Measurements from ENCODE around the gene EXOC2.
"Not testable (repeated sequence)": the region's sequence is repeated elsewhere in the genome, so short reads cannot be mapped to it uniquely, and the experiment has no call there.

Gene EXOC2

DNA sequence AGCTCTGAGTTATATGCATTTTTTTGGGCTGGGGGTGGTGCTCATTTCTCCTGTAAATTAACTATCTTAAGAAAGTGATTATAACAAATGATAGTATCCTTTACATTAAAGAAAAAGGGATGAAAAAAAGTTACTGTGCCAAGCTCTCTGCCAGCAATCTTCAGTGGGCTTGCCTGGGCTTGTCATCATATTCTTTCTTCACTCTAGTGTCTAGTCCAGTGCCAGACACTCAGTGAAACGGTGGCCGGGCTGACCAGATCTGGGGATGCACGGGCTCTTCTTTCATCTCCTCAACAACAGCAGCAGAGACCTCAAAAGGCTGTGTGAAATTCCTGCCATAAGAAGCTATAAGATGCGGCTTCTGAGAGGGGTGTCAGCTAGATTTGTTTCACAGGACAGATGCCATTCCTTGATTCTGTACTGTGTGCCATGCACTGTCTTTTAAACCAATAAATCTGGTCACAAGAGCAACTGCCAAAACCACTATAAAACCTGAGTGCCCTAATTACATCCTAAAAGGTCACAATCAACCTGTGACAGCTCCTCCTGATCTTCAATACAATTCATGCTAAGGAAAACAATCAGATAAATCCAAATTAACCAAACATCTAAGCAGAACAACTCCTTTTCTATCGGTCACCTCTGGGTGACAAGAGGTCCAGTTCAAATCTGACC lies 12.1 kb downstream of the EXOC2 start:
- DNase-seq = no peak

DNA sequence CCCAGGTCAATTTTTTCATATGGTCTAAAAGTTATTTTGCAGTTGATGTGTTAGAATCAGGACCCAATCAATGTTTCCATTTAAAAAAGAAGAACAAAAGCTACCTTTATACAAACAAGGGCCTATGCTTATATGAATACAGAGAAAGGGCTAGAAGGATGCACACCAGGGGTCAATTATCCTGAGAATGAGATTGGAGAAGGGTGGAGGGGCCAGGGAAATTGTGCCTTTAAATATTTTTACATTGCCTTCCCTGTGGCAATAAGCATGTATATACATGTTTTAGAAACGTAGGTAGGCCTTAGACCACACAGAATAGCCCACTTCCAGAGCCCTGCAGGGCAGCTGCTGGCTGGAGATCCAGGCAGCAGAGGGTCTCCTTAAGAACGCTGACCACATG lies 12.7 kb downstream of the EXOC2 start:
- DNase-seq = no peak

DNA sequence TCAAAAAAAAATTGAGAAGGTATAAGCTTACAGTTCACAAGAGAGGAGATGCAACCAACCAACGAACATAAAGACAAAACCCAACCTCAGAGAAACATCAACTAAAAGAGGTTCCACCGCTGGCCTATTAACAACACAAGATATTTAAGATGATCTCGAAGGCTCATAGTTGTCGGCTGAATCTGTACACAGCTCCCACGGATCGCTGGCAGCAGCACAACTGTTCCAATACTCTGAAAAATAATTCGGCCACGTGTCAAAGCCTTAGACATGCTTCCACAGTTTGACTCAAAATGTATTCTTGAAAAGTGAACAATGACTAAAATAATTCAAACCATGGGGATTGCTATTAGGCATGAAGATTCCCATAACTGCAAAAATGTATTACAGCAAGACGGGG lies 13.7 kb downstream of the EXOC2 start:
- DNase-seq = no peak

DNA sequence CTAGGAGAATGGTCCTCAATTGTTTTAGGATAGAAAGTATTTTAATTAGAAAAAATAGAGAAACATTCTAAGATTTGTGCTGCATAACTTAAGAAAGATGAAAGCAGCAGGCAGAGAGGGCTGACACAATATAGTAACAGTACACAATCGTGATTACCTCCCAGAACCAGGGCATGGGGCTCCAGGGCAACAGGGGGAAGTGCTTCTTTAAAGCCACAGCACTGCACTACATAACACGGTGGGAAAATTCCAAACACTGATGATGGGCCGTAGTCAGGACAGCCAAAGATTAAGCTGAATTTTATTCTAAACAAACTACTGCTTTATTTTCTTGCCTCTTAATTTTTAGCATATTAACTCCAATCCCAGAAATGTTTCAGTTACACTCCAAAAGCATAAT lies 14.4 kb downstream of the EXOC2 start:
- DNase-seq = no peak

DNA sequence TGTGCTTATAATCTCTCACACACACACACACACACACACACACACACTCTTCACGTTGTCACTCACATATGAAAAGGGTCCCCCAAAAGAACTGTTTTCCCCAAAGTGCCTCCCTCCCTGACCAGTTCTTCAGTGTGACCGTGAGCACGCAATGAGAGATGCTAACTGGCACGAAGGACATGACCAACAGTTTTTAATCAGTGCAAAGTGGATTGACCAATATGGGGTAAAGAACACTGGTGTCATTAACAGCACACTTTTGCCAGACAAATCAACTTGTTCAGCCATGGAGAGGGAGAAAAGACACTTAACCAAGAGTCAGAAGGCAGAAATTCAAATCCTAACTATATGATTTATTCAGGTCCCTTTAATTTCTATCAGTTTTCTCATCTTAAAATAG lies 15.0 kb downstream of the EXOC2 start:
- no peak for DNase-seq

DNA sequence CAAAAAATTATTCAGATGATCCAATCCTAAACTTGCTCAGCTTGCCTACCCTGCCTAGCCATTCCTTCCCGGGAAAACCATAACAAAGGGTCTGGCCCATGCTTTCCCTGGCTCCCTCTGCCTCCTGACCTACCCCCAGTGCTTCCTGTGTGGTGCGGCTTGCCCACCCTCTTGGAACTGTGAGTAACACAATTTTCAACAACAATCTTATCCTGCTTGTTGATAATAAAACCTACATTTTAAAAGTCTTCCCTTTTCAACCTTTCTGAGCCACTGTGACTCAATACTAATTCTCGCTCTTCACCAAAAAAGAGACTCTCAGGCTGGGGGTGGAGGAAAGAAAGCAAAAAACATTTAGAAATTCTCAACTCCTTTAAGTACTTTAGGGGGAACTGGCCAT lies 18.0 kb downstream of the EXOC2 start:
- no peak for DNase-seq

DNA sequence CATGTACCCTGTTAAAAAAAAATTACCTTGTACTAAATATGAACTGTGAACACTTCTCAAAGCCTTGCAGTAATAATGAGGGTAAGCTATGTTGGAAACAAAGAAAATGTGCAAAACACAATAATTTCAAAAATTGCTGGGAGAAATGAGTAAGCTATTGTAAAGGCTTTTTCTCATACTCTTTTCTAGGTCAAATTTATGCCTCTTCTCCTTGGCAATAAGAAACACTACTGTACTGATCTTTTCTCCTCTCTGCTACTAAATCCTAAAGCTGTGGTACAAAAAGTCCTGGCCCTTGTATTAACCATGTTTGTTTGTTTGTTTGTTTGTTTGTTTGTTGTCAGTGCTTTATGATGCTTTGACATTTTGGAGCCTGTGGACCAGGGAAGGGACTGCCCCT lies 18.5 kb downstream of the EXOC2 start:
- DNase-seq = no peak

DNA sequence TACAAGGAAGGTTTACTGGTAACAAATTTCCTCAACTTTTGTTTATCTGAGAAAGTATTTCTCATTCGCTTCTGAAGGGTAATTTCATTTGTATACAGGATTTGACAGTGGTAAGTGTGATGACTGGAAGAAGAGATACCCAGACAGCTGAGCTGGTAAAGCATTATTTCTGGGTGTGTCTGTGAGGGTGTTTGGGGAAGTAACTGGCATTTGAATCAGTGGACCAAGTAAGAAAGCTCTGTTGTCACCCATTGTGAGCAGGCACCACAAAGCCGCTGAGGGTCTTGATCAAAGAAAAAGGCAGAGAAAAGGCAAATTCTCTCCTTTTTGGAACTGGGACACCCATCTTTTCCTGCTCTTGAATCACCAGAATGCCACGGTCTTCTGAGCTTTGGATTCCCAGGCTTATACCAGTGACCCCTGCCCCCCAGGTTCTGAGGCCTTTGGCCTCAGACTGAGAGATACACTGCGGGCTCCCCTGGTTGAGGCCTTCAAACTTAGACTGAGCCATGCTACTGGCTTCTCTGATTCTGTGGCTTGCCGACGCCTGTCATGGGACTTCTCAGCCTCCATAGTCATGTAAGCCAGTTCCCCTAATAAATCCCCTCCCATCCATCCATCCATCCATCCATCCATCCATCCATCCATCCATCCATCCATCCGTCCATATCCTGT lies 25.5 kb downstream of the EXOC2 start:
- DNase-seq = no peak

DNA sequence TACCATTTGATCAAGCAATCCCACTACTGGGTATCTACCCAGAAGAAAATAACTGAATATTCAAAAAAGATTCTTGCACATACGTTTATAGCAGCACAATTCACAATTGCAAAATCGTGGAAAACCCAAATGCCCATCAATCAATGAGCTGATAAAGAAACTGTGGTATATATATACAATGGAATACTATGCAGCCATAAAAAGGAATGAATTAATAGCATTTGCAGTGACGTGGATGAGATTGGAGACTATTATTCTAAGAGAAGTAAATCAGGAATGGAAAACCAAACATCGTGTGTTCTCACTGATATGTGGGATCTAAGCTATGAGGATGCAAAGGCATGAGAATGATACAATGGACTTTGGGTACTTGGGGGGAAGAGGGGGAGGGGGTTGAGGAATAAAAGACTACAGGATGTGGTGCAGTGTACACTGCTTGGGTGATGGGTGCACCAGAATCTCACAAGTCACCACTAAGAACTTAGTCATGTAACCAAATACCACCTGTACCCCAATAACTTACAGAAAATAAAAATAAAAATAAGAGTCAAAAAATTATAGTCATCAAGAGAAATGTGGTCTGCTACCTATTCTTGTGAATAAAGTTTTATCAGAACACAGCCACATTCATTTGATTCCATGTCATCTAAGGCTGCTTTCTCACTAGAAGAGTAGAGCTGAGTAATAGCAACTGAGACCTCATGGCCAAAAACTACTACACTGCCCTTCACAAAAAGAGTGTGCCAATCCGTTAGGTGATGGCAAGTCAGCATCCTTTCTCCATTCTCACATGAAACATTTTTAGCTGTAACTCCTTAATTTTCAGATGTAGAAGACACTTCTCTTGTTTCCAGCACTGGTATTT lies 27.3 kb downstream of the EXOC2 start:
- DNase-seq = no peak

DNA sequence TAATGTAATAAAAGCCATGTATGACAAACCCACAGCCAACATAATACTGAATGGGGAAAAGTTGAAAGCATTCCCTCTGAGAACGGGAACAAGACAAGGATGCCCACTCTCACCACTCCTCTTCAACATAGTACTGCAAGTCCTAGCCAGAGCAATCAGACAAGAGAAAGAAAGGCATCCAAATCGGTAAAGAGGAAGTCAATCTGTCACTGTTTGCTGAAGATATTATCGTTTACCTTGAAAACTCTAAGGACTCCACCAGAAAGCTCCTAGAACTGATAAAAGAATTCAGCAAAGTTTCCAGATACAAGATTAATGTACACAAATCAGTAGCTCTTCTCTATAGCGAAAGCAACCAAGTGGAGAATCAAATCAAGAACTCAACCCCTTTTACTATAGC lies 29.2 kb downstream of the EXOC2 start:
- not testable (repeated sequence) for DNase-seq

DNA sequence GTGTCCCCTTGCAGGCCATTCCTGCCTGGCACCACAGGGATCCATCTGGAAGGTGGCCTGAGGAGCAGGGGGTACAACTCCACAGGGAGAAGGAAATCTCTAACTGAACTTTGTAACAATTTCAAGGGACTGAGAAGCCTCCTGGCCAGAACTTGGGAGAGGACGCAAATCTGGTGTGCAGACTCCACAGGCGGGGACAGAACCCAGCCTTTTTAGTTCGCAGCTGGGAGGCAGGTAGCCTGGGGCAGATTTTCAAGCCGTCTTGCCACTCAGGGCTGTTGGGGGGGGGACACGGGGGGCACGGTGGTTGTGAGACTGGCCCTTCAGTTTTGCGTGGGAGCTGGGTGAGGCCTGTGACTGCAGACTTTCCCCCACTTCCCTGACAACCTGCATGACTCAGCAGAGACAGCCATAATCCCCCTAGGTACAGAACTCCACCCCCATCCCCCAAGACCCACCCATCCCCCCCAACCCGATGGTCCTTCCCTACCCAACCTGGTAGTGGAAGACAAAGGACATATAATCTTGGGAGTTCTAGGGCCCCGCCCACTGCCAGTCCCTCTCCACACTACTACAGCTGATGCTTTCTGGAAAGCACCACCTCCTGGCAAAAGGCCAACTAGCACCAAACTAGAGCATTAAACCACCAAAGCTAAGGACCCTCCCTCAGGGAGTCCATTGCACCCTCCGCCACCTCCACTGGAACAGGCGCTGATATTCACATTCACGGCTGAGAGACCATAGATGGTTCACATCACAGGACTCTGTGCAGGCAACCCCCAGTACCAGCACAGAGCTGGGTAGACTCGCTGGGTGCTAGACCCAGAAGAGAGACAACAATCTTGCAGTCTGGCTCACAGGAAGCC lies 33.0 kb downstream of the EXOC2 start:
- DNase-seq = no peak

DNA sequence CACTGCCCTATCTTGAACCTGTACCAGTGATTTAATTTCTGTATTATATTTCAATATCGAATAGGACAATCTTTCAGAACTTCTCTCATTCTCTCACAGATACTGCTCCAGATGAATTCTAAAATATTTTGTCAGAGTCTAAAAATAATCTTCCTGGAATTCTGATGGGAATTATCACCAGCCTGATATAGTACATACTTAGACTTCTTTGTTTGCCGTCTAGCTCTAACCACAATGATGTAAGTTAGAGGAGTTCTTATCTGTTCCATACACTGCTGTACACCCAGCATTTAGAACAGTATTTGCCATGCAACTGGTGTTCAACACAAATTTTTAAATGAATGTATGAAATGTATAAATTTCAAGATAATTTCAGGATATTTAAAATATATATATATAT lies 34.7 kb downstream of the EXOC2 start:
- DNase-seq = no peak

DNA sequence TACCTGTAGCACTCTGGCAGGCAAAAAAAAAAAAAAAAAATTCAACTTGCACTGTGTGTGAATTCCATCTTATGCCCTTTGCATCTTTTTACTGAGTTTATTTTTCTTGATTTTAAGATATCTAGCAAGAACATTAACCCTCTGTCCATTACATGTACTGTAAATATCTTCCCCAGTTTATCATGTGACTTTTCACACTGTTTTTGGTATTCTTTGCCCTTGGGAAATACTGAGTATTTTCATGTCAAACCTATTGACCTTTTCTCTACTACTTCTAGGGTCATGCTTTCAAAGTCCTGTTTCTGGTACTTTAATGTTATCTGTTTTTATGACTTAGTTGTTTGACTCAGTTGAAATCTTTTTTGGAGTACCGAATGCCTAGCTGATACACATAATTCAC lies 35.2 kb downstream of the EXOC2 start:
- DNase-seq = no peak

DNA sequence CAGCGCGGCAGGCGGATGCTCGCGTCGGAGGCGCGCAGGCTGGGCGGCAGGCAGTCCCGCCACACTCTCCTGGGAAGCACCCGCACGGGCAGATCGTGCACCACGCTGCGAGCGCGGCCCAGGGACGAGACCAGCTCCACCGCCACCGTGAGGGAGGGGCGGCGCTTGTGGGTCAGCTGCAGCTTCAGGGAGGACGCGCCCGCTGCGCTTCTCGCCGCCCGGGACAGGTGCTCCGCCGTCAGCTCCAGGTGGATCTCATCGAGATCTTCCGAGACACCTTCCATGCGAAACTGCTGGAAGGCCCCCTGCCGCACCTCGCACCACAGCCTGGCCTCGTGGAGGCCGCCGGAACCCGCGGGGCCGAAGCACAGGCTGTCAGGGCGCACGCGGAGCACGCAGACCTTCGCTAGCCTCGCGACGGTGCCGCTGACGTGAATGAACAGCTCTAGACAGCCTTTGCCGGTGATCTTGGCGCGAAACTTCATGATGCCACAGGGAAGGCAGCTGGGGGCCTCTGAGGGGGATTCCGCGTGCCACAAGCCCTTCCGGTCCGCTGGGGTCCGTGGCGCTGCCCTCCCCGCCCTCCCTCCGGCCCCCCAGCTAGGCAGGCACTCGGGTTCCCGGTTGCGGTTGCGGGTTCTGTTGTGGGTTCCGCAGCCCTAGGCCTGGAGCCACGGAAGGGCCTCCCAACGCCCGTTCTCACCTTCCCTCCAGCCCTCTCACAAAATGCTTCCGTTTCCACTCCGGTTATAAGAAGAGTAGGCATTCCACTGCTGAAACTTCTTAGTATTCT lies 36.3 kb downstream of the EXOC2 start, which contains the start of gene HUS1B:
TSS of gene HUS1B (minus strand) at position 641 of the 793 bp plus-strand sequence. CDS start at position 485, 156 bp downstream.
- no peak for DNase-seq

DNA sequence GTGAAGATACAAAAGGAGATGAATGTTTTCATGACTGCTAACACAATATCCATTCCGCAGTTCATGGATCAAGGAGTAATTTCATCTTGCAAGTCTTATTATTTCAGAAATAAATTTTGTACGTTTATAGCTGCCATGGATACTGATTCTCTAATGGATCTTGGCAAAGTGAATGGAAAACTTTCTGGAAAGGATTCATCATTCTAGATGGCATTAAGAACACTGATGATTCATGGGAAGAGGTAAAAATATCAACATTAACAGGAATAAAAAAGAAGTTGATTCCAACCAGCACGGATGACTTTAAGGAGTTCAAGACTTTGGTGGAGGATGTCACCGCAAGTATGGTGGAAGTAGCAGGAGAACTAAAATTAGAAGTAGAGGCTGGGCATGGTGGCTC lies 38.8 kb downstream of the EXOC2 start:
- no peak for DNase-seq

DNA sequence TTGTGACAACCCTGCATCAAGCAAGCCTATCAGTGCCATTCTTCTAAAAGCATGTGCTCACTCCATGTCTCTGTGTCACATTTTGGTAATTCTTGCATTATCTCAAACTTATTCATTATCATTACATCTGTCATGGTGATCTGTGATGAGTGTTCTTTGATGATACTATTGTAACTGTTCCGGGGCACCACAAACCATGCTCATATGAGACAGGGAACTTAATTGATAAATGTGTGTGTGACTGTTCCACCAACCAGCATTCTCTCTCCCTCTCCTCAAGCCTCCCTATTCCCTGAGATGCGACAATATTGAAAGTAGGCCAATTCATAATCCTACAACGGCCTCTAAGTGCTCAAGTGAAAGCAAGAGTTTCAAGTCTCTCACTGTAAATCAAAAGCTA lies 40.1 kb downstream of the EXOC2 start:
- no peak for DNase-seq

DNA sequence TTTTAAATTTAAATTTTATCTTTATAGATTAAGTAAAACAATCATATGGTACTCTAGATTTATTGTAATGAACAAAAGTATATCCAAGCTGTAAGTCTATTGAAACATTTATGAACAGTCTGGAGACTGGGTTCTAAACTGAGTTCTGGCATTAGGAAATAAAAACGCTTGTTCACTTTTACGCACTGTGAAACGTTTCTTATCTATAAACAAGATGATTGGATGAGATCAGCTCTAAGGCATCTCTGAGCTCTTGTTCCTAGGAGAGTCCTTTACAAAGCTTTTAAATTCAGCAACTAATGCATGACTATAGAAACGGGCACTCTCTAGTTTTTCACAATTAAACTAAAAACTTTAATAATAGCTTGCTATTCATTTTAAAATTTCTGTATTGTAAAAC lies 42.8 kb downstream of the EXOC2 start:
- DNase-seq = no peak

DNA sequence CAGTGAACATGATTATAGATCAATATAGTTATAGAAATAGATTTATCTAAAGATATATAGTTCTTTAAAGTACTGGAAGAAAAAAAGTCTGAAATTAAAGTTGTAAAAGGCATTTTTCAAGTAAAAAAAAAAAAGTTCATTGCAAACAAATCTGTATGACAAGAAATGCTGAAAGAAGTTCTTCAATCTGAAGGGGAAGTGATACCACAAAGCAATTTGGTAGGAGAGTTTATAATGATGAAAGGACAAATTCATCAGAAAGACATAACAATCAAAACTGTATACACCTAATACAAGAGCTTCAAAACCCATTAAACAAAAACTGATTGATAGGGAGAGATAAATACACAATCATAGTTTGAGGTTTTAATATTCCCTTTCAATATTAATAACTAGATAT lies 50.1 kb downstream of the EXOC2 start:
- DNase-seq = no peak

DNA sequence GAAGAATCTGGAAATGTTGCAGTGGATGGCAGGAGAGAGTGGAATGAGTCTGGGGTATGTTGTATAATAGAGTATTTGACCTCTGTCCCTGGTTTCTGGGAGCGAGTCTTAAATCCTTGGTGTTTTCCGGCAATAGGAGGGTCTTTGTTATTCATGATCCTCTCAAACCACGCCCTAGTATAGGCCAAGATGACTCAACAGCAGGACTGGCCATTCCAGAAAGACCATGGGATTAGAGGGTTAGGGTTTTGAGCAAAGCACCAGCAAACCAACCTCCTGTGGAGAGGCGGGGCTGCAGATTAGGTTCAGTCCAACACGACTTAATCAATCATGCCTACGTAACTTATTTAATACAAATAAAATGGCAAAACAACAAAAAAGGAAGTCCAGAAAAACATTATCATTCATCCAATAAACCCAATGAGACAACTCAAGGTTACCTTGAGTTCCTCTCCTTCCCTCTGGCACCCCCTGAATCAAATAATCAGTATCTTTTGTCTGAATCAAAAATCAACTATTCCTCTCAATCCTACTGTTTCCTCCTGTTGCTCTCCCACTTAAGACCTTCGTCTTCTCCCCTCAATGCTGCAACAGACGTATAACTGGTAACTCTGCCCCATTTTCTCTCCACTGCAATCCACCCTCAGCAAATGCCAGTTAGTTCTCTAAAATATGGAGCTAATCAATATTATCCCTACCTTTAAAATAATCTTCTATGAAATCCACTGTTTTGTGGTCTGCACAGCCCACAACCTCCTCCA lies 51.5 kb downstream of the EXOC2 start:
- no peak for DNase-seq

DNA sequence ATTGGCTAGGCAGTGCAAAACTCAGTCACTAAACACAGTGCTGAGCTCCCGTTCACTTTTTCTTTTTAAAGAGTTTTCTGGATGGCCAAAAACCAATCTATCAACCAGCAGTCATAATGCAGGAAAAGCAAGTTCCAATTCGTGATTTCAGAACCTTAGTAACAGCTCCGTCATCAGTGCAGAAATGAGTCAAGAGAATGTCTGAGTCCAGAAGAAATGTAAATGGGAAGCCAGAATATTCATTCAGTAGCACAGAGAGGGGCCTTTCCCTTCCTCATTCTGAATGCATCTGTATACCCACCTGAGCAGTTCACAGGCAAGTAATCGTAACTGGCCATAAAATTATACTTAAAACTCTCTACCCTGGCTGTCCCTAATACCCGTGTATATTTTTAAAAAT lies 56.5 kb downstream of the EXOC2 start:
- DNase-seq = no peak

DNA sequence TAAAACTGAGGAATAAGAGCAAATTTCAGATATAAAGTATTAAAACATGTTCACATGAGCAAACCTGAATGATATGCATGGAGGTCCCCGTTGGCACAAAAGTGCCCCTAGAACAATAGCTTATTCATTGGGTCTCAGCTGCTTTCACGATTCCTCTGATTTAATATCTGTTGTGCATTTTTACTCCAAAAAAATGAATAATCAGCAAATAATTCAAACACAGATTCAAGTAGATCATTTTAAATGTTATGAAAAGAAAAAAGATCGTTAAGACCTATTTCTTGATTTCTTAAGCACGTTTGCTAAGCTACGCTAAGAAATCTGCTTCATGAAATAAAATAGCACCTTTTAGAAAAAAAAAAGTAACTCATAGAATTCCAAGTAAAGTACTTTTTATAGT lies 57.7 kb downstream of the EXOC2 start:
- DNase-seq = no peak

Measured in activated CD4-positive, alpha-beta T cell treated with anti-CD3 and anti-CD28 coated beads for 1 hour (primary cell).